GM21528 (cell line): ENCODE measurements around the gene ADCY4.
"Not testable (repeated sequence)": the region's sequence is repeated elsewhere in the genome, so short reads cannot be mapped to it uniquely, and the experiment has no call there.

Experiments used
- ATAC-seq: cut with Tn5 transposase; IDR thresholded peaks from one replicate; pipeline ENCODE4 v1.9.1; 2021; ENCODE audit warnings: mild to moderate bottlenecking, moderate library complexity; ENCODE audit not compliant: unreplicated experiment, low FRiP score

The ADCY4 gene

DNA sequence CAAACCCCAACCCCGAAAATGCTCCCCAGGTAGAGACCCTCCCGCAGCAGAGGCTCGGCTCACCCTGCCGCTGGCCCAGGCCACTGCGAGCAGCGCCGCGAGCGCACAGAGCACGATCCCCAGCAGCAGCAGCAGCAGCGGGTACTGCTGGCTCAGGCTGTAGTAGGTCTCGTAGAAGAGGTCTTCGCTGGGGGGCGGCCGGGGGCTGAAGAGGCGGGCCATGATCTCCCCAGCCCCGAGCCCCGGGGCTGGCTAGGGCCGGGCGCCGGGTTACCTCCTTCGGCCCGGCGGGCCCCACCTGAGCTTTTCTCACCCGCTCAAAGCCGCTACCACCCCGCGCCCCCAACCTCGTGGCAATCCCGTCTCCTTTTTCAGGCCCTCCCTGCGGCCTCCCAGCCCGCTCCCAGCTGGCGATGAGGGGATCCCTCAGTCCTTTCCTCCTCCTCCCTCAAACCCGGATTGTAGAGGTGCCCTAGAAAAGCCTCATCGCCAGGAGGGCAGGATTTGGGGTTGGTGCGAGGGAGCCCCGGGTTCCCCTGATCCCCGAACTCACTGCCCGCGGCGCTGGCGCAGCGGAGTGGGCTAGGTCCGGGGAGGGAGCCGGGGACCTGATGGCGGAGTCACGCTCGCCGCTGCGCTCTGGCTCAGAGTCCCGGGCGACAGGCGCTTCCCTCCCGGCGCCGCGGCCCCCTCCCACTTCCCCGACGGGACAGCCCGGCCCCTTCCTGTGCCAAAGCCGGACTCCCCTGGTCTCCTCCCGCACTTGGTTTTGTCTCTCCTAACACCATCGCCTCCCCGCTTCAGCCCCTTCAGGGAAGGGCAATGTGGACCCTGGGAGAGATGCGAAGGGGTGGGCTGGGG lies at the start of gene ADCY4:
TSS of gene ADCY4 (minus strand) at position 641 of the 861 bp plus-strand sequence. CDS start at position 222, 419 bp downstream.
- ATAC-seq: no peak

DNA sequence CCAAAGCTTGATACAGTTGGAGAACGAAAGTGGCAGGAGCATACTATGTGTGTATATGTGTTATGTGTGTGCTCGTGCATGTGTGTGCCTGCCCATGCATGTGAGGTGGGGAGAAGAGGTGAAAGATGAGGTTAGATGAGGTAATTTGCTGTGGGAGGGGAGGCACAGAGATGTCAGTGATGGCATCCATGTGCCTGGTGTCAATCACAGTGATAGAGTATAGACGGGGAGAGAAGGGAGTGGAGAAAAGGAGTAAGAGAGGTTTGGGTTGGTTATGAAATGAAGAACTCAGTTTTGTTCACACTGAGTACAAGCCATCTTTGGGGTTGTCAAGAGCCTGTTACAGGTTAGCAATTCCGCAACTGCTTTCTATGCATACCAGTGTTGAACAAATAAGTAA lies 49.3 kb upstream of the ADCY4 start:
- ATAC-seq: no peak

DNA sequence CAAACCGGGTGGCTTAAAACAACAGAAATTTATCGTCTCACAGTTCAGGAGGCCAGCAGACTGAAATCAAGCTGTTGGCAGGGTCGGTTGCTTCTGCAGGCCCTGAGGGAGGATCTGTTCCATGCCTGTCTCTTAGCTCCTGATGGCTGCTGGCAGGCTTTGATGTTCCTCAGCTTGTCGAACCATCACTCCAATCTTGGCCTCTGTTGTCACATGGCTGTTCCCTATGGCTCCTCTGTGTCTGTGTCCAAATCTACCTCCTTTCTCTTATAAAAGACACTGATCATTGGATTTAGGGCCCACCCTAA lies 47.1 kb upstream of the ADCY4 start:
- ATAC-seq: no peak

DNA sequence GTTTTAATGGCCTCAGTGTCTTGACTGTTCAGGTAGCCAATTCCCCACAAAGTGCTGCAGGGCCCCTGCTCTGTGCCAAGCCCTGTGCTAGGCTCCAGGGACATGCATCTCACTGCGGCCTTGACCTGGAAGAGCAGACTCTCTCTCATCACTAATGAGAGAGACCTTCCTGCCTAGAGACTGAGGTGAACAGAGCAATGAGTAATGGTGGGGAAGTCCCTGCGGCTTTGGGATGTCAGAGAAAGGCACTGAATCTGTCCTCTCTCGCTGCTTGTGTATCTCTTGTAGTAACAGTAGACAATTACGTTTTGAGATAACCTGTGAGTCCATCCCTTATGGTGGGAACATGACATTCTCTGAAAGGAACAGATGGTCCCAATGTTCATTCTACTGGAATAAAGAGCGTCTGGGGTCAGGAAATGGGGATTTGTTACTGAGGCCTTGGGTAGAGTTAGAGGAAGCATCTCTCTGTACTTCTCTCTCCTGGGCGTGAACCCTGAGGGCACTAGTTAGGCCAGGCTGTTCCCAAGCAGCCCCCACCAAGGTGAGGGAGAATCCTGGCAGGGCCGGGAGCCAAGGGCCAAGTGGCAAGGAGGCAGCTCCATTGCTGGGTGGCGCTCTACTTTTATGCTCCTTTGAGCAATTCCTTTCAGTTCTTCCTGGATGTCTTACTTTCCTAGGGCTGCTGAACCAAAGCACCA lies 46.6 kb upstream of the ADCY4 start:
- ATAC-seq: no peak

DNA sequence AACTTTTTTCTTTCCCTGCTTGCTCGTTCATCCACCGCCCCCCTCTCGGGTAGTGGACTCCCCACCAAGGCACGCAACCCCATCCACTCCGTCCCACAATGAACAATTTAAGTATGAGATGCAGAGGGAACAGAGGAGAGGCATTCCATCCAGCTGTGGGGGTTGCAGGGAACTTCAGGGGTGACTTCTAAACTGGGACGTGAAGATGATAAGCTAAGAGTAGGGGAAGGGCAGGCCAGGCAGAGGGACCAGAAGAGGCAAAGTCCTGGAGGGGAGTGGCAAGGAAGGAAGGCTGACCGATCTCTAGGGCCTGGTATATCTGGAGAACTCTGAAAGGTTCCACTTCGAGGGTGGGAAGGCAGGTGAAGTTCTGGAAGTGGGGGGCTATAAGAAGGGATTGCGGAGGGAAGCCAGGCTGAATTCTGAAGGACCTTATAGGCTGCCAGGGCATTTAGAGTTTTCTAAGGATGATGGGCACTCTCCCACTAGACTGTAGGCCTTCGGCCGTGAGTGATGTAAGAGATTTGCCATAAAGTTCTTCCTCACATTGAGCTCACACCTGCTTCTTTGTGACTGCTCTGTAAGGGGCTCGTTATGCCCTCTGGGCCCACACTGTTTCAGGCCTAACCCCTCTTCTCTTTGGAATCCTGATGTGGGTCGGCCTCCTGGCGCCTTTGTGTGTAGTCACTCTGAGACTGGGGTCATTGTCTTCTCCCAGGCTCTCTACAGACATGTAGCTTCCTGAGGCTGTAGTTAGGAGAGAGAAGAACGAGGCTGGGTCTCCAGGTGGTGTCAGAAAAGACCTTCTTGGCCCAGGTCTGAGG lies 45.2 kb upstream of the ADCY4 start:
- ATAC-seq: no peak

DNA sequence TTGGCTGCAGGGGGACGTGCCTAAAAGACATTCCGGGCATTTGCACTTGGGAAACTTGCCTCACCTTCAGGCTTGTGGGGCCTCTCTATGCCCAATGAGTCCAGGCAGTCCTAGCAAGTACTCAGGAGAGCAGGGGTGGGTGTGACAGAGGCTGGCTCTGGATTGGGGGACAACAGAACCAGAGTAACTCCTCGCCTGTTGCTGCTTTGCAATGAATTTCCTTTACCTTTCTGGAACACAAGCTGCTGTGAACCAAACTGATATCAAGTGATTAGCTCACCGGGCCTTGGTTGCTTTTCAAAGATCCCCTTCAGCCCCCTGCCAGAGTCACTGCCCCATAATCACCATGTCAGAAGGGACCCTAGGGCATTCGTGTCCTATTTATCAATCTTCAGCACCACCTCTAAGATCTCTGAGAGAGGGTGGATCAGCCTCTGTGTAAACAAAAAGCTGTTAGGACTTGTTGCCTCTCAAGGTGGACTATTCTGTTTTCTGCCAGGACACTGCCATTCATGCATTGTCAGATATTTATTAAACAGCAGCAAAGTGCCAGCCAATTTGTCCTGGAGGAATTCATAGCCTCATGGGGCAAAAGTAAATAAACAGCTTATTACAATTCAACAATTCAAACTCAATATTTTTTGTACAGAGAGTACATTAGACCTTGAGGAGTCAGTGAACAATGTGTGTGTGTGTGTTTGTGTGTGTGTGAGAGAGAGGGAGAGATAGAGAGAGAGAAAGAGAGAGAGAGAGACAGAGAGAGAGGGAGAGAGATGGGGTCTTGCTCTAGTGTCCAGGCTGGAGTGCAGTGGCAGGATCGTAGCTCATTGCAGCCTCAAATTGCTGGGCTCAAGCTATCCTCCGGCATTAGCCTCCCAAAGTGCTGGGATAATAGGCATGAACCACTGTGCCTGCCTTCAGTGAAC lies 44.4 kb upstream of the ADCY4 start:
- no peak for ATAC-seq

DNA sequence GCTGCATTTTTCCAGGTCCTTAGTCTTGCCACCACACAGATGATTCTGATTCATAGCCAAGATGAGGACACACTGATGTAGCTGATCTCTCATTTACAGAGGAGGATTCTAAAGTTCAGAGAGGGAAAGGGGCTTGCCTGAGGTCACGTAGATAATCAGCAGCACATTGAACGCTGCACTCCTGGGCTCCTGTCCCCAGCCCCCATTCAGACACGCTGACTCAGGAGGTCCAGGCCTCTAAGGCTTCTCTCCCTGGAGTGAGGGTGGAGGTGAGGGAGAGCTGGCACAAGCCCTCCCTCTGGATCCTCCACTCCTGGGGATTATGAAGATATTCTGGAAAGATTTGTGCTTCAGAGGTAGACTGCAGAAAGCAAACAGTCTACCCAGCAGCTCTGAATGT lies 43.5 kb upstream of the ADCY4 start:
- ATAC-seq: no peak

DNA sequence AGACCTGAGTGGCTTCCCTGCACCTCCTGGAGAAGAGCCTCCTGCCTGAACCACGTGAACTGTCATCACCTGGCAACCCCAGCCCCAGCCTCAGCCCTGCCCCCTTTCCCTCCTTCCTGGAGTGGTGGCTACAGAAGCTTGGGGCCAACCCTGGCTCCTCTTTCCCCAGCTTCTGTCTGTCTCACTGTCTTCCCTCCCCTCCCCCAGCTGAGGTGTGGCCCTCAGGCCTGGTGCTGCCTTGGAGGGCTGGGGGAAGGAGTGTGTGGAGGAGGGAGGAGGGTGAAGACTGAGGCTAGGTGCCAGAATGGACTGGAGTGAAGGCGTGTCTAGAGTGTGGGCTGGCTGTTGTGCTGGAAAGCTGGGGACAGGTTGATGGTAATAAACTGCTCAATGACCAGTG lies 42.8 kb upstream of the ADCY4 start:
- ATAC-seq: no peak

DNA sequence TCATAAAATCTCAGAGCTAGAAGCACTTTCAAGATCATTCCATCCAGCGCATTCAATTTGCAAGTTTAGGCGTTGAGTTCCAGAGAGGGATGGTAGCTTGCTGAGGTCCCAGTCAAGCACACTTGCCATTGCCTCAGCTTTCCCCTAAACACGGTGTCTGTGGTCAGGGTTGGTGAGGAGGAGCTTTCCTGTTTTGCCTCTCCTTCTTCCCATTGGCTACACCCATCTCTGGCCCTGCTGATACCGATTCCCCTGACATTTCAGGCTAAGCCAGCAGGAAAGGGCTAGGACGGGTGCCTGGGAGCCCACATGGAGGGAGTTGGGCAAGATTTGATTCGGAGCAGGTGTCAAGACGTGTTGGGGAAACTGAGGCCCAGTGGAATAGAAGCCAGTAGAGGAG lies 42.3 kb upstream of the ADCY4 start:
- no peak for ATAC-seq

DNA sequence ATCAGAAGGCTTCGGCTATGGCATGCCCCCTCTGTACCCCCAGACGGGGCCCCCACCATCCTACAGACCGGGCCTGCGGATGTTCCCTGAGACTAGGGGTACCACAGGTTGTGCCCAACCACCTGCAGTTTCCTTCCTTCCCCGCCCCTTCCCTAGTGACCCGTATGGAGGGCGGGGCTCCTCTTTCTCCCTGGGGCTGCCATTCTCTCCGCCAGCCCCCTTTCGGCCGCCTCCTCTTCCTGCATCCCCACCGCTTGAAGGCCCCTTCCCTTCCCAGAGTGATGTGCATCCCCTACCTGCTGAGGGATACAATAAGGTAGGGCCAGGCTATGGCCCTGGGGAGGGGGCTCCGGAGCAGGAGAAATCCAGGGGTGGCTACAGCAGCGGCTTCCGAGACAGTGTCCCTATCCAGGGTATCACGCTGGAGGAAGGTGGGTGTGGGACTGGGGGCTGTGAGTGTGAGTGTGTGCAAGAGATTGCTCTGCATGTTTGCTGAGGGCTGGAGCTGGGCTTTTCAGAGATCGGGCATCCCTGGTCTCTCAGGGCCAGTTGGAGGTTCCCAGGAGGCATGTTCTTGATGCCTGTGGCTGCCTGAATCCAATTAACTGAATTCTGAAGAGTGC lies 41.7 kb upstream of the ADCY4 start:
- no peak for ATAC-seq

DNA sequence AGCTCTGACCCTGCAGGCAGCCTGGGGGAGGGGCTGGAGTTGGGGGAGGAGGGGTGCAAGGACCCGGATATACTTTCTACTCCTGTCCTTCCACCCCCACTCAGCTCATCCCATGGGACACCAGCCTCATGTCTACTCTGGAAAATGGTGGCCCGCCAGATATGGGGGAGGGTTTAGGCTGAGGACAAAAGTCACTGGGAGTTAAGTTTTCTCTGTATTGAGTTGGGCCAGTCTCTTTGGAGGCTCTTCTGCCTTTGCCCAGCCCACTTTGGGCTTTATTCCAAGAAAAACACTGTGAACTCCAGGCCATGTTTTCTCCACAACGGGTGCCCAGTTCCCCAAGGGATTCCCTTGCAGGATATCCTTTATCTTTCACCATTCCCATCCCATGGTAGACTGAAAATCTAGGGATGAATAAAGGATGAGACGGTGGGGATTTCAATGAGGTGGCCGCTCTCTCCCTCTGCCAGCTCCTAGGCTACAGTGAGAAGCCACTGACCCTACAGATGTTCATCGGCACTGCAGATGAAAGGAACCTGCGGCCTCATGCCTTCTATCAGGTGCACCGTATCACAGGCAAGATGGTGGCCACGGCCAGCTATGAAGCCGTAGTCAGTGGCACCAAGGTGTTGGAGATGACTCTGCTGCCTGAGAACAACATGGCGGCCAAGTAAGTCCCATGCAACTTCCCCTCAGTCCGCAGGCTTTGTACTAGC lies 38.0 kb upstream of the ADCY4 start:
- ATAC-seq: no peak

DNA sequence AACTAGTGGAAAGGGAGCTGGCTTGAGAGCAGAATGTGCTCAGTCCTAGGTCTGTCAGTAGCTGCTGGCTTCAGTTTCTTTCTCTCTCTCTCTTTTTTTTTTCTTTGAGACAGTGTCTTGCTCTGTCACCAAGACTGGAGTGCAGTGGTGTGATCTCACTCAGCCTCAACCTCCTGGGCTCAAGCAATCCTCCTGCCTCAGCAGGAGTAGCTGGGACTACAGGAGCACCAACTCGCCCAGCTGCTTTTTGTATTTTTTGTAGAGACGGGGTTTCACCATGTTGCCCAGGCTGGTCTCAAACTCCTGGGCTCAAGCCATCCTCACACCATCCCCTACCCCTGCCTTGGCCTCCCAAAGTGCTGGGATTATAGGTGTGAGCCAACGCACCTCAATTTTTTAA lies 36.7 kb upstream of the ADCY4 start:
- ATAC-seq: not testable (repeated sequence)

DNA sequence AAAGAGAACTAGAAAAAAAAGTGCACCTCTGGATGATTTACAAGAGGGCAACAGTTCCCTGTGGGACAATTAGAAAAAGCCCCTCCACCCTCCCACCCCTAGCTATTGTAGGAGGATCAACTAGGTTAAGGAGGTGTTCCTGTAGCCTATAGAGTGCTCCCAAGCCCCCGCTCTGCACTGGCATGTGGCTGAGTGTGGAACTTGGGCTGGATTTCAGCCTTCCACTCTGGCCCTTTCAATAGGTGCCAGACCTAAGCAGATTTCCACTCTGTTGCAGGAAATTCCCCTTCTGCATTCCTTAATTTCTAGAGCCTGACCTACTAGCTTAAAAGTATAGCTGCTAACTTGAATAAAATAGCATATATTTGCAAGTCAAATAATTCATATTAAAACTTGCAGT lies 35.9 kb upstream of the ADCY4 start:
- ATAC-seq: no peak

DNA sequence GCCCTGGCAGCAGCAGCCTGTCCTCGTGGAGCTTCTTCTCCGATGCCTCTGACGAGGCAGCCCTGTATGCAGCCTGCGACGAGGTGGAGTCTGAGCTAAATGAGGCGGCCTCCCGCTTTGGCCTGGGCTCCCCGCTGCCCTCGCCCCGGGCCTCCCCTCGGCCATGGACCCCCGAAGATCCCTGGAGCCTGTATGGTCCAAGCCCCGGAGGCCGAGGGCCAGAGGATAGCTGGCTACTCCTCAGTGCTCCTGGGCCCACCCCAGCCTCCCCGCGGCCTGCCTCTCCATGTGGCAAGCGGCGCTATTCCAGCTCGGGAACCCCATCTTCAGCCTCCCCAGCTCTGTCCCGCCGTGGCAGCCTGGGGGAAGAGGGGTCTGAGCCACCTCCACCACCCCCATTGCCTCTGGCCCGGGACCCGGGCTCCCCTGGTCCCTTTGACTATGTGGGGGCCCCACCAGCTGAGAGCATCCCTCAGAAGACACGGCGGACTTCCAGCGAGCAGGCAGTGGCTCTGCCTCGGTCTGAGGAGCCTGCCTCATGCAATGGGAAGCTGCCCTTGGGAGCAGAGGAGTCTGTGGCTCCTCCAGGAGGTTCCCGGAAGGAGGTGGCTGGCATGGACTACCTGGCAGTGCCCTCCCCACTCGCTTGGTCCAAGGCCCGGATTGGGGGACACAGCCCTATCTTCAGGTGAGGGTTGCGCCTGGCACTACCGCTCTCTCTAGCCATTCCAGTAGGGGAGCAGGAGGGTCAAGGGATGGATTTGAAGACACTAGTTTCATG lies 35.2 kb upstream of the ADCY4 start:
- ATAC-seq: no peak

DNA sequence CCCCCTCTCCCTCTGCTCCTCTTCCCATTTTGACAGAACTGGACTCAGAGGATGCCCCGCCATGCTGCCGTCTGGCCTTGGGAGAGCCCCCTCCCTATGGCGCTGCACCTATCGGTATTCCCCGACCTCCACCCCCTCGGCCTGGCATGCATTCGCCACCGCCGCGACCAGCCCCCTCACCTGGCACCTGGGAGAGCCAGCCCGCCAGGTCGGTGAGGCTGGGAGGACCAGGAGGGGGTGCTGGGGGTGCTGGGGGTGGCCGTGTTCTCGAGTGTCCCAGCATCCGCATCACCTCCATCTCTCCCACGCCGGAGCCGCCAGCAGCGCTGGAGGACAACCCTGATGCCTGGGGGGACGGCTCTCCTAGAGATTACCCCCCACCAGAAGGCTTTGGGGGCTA lies 34.6 kb upstream of the ADCY4 start:
- ATAC-seq: no peak

DNA sequence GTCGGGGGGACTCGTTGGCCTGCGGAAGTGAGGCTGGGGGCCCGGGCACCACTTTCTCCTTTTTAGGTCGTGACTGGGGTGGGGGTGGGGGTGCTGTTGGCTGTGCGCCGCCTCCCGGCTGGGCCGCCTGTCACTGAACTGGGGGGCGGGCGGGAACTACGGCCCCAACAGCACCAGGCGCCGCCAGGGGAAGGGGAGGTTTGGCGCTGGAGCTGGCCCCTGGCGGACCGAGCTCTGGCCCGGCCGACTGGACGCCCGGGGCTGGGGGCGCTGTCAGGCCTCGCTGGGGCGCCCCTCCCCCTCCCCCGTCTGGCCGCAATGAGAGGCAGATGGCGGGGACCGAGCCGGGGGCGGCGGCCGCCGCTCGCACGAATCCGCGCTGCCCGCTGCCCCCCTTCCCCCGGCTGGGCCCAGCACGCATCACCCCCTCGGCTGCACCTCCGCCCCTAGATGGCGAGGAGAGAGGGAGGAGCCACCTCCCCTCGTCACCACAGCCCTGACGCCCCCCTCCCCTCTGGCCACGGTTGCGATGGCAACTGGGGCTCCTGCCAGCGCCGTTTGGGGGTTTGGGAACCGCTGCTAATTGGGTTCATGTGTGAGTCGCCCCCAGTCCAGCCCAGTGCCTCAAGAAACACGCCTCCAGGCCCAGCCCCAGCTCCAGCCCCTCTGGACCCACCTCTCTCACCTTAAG lies 33.8 kb upstream of the ADCY4 start:
- ATAC-seq: no peak

DNA sequence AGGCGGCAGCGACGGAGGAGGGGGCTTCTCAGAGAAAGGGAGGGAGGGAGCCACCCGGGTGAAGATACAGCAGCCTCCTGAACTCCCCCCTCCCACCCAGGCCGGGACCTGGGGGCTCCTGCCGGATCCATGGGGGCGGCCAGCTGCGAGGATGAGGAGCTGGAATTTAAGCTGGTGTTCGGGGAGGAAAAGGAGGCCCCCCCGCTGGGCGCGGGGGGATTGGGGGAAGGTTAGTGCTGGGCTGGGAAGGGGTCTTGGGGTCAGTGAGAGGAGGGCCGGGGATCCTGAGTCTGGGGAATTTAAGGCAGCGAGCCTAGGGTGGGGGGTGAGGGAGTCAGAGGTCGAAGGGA lies 33.3 kb upstream of the ADCY4 start:
- no peak for ATAC-seq
